MM.1S (cell line): ENCODE results near the gene DAB2.

Source experiments
- CTCF ChIP-seq: fragments of 300-600 bp; sonication (generic); IDR thresholded peaks from 2 replicates; pipeline ENCODE4 v1.5.1; 2016; ENCODE audit warnings: antibody characterized with exemption, low read length, mixed read lengths
- EZH2 ChIP-seq: fragments of 300-600 bp; sonication (generic); optimal IDR thresholded peaks from 2 replicates; pipeline ENCODE3; 2017; ENCODE audit warnings: low read depth, mild to moderate bottlenecking, antibody characterized with exemption, low read length, mixed read lengths

DNA sequence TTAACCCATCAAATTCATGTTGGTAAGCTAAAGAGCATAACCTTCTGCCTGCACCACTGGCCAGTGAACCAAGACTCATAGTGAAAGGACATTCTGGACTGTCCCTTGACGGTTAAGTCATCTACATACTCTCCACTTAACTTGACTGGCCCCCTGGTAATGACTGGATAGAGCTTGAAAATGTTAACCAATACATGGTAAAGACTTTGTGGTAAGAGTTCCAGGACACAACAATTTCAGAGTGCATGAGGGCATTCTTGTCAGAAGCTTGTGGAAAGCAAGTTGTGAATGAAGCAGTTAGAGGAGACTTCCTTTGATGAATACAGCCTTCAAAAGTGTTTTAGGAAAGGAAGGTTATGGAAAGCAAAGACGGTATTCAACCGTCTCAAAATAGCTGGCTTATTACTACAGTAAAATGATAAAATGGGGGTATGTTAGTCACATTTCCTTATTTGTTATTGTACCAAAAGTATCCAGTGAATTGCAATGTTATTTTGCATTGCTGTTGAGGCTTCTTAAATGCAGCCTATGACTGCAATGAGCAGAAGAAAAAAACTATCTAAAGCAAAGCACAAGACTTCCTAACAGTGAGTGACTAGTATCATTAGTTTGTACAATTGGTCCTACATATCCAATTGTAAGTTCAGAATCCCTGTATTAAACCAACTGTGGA, 47.2 kb upstream of the DAB2 start:
- TF ChIP-seq CTCF, result no peak
- no peak for TF ChIP-seq EZH2
